ENCODE measurements around the gene GPRIN1.

Gene GPRIN1

GRCh38 chr5:176625512-176625911 lies 15.6 kb upstream of the GPRIN1 start:
- DNase-seq (ENCODE audit: low read depth in 1 of 2, low spot score in 1 of 2), result no peak

GRCh38 chr5:176624938-176625337 lies 15.0 kb upstream of the GPRIN1 start:
- no peak for DNase-seq (ENCODE audit: low read depth in 1 of 2, low spot score in 1 of 2)

GRCh38 chr5:176624142-176624541 lies 14.2 kb upstream of the GPRIN1 start:
- DNase-seq (ENCODE audit: low read depth in 1 of 2, low spot score in 1 of 2), result no peak

GRCh38 chr5:176621661-176622079 lies 11.7 kb upstream of the GPRIN1 start:
- DNase-seq (ENCODE audit: low read depth in 1 of 2, low spot score in 1 of 2), result no peak

- DNase-seq (ENCODE audit: low read depth in 1 of 2, low spot score in 1 of 2), result no peak
Measured at GRCh38 chr5:176620333-176620981, 10.5 kb upstream of the GPRIN1 start.

- no peak for DNase-seq (ENCODE audit: low read depth in 1 of 2, low spot score in 1 of 2)
Measured at GRCh38 chr5:176619569-176620332, 9.8 kb upstream of the GPRIN1 start.

GRCh38 chr5:176619203-176619568 lies 9.2 kb upstream of the GPRIN1 start:
- DNase-seq (ENCODE audit: low read depth in 1 of 2, low spot score in 1 of 2), result peak; percentile 42 to 77

- DNase-seq (ENCODE audit: low read depth in 1 of 2, low spot score in 1 of 2), result no peak
Measured at GRCh38 chr5:176618783-176619182, 8.8 kb upstream of the GPRIN1 start.

- no peak for DNase-seq (ENCODE audit: low read depth in 1 of 2, low spot score in 1 of 2)
Measured at GRCh38 chr5:176616511-176616910, 6.6 kb upstream of the GPRIN1 start.

- DNase-seq (ENCODE audit: low read depth in 1 of 2, low spot score in 1 of 2), result no peak
Measured at GRCh38 chr5:176614805-176615478, 5.0 kb upstream of the GPRIN1 start.

GRCh38 chr5:176612855-176613254 lies 2.9 kb upstream of the GPRIN1 start:
- DNase-seq (ENCODE audit: low read depth in 1 of 2, low spot score in 1 of 2), result no peak

- DNase-seq (ENCODE audit: low read depth in 1 of 2, low spot score in 1 of 2), result no peak
Measured at GRCh38 chr5:176612008-176612407, 2.1 kb upstream of the GPRIN1 start.

- DNase-seq (ENCODE audit: low read depth in 1 of 2, low spot score in 1 of 2), result no peak
Measured at GRCh38 chr5:176611435-176611834, 1.5 kb upstream of the GPRIN1 start.

- no peak for DNase-seq (ENCODE audit: low read depth in 1 of 2, low spot score in 1 of 2)
Measured at GRCh38 chr5:176610435-176610773, 448 bp upstream of the GPRIN1 start.

- no peak for DNase-seq (ENCODE audit: low read depth in 1 of 2, low spot score in 1 of 2)
Measured at GRCh38 chr5:176608937-176609723, 826 bp downstream of the GPRIN1 start.

GRCh38 chr5:176608142-176608705 lies 1.7 kb downstream of the GPRIN1 start:
- no peak for DNase-seq (ENCODE audit: low read depth in 1 of 2, low spot score in 1 of 2)

GRCh38 chr5:176606875-176607274 lies 3.1 kb downstream of the GPRIN1 start:
- DNase-seq (ENCODE audit: low read depth in 1 of 2, low spot score in 1 of 2), result no peak

GRCh38 chr5:176606032-176606431 lies 3.9 kb downstream of the GPRIN1 start:
- DNase-seq (ENCODE audit: low read depth in 1 of 2, low spot score in 1 of 2), result no peak

- no peak for DNase-seq (ENCODE audit: low read depth in 1 of 2, low spot score in 1 of 2)
Measured at GRCh38 chr5:176603091-176603490, 6.9 kb downstream of the GPRIN1 start.

GRCh38 chr5:176601901-176602482 lies 8.0 kb downstream of the GPRIN1 start:
- DNase-seq (ENCODE audit: low read depth in 1 of 2, low spot score in 1 of 2), result no peak

All from activated CD4-positive, alpha-beta T cell treated with anti-CD3 and anti-CD28 coated beads, Interleukin-2, amount 50 U/mL, for 24 hours (primary cell).